ENCODE measurements around the gene KCNG2.

Gene KCNG2

GRCh38 chr18:79940814-79941472 is 143.2 kb downstream of the KCNG2 start:
- DNase-seq (ENCODE audit: low read depth in 3 of 3) = no peak

GRCh38 chr18:79941473-79942119 is 143.9 kb downstream of the KCNG2 start:
- no peak for DNase-seq (ENCODE audit: low read depth in 3 of 3)

GRCh38 chr18:79942211-79942610 is 144.5 kb downstream of the KCNG2 start:
- DNase-seq (ENCODE audit: low read depth in 3 of 3) = no peak

GRCh38 chr18:79942786-79943607 is 145.3 kb downstream of the KCNG2 start:
- DNase-seq (ENCODE audit: low read depth in 3 of 3) = no peak

- no peak for DNase-seq (ENCODE audit: low read depth in 3 of 3)
Measured at GRCh38 chr18:79943608-79944125, 145.9 kb downstream of the KCNG2 start.

GRCh38 chr18:79944126-79944731 is 146.5 kb downstream of the KCNG2 start:
- no peak for DNase-seq (ENCODE audit: low read depth in 3 of 3)

- no peak for DNase-seq (ENCODE audit: low read depth in 3 of 3)
Measured at GRCh38 chr18:79944746-79945117, 147.0 kb downstream of the KCNG2 start.

- no peak for DNase-seq (ENCODE audit: low read depth in 3 of 3)
Measured at GRCh38 chr18:79945118-79946042, 147.6 kb downstream of the KCNG2 start.

- no peak for DNase-seq (ENCODE audit: low read depth in 3 of 3)
Measured at GRCh38 chr18:79947054-79947755, 149.5 kb downstream of the KCNG2 start.

- DNase-seq (ENCODE audit: low read depth in 3 of 3) = no peak
Measured at GRCh38 chr18:79947881-79948610, 150.3 kb downstream of the KCNG2 start.

GRCh38 chr18:79948719-79949411 is 151.1 kb downstream of the KCNG2 start:
- no peak for DNase-seq (ENCODE audit: low read depth in 3 of 3)
